SK-N-SH treated with all-trans-retinoic acid at 6 μM for 48 hours (cell line): ENCODE measurements around the gene FBXO24.

Experiments used
- PPARA ChIP-seq: fragments of 250-450 bp; sonication (Bioruptor Pico); IDR thresholded peaks from 2 replicates; pipeline ENCODE4 v1.5.0; 2020; ENCODE audit warnings: mild to moderate bottlenecking, borderline replicate concordance
- RARB ChIP-seq: fragments of 250-450 bp; sonication (Bioruptor Pico); IDR thresholded peaks from 2 replicates; pipeline ENCODE4 v1.8.0; 2021; ENCODE audit warnings: mild to moderate bottlenecking, moderate library complexity
- TOX ChIP-seq: fragments of 250-450 bp; sonication (Bioruptor Pico); IDR thresholded peaks from 2 replicates; pipeline ENCODE4 v1.8.0; 2021; ENCODE audit warnings: mild to moderate bottlenecking, moderate library complexity, borderline replicate concordance
- ZFP3 ChIP-seq: fragments of 250-450 bp; sonication (Bioruptor Pico); IDR thresholded peaks from 2 replicates; pipeline ENCODE4 v1.5.0; 2020; ENCODE audit warnings: mild to moderate bottlenecking, moderate library complexity
- ZNF8 ChIP-seq: fragments of 450-650 bp; formaldehyde crosslinking; IDR thresholded peaks from 2 replicates; pipeline ENCODE4 v1.5.0; 2020; ENCODE audit warnings: mild to moderate bottlenecking, moderate library complexity
- TF ChIP-seq, protein P1 (sequence below): fragments of 250-450 bp; sonication (Bioruptor Pico); IDR thresholded peaks from 2 replicates; pipeline ENCODE4 v1.5.1; 2020; ENCODE audit warnings: low read depth, mild to moderate bottlenecking, moderate library complexity
- TF ChIP-seq, protein P2 (sequence below): fragments of 250-450 bp; sonication (Bioruptor Pico); IDR thresholded peaks from 2 replicates; pipeline ENCODE4 v1.8.0; 2020; ENCODE audit warnings: mild to moderate bottlenecking, moderate library complexity, borderline replicate concordance
- TF ChIP-seq, protein P3 (sequence below): fragments of 250-450 bp; sonication (Bioruptor Pico); IDR thresholded peaks from 2 replicates; pipeline ENCODE4 v1.5.1; 2021; ENCODE audit warnings: mild to moderate bottlenecking, moderate library complexity

DNA sequence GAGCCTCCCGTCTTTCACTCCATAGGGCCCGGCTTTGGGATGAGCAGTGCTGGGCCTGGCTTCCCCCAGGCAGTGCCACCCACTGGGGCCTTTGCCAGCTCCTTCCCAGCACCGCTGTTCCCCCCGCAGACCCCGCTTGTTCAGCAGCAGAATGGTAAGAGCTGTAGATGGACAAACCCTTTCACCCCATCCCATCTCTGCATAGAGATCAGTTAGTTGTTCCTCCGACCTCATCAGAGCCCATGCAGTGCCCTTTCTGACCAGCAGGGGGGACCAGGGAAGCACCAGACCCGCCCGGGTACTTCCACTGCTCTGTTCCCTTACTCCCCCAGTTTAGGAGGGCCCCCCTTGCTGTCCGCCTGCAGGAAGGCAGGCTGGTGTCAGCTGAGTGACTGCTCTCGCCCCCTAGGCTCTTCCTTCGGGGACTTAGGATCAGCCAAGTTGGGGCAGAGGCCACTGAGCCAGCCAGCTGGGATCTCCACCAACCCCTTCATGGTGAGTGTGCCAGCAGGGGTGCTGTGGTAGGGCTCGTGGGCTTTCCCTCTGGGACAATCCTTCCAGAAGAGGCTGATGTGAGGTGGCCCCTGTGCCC lies 22.2 kb upstream of the FBXO24 start:
- no peak for TF ChIP-seq RARB (CRISPR knock-in tag)
- TF ChIP-seq PPARA (CRISPR knock-in tag): no peak
- TF ChIP-seq, protein P1, sequence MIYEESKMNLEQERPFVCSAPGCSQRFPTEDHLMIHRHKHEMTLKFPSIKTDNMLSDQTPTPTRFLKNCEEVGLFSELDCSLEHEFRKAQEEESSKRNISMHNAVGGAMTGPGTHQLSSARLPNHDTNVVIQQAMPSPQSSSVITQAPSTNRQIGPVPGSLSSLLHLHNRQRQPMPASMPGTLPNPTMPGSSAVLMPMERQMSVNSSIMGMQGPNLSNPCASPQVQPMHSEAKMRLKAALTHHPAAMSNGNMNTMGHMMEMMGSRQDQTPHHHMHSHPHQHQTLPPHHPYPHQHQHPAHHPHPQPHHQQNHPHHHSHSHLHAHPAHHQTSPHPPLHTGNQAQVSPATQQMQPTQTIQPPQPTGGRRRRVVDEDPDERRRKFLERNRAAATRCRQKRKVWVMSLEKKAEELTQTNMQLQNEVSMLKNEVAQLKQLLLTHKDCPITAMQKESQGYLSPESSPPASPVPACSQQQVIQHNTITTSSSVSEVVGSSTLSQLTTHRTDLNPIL (CRISPR knock-in tag): no peak
- TF ChIP-seq, protein P2, sequence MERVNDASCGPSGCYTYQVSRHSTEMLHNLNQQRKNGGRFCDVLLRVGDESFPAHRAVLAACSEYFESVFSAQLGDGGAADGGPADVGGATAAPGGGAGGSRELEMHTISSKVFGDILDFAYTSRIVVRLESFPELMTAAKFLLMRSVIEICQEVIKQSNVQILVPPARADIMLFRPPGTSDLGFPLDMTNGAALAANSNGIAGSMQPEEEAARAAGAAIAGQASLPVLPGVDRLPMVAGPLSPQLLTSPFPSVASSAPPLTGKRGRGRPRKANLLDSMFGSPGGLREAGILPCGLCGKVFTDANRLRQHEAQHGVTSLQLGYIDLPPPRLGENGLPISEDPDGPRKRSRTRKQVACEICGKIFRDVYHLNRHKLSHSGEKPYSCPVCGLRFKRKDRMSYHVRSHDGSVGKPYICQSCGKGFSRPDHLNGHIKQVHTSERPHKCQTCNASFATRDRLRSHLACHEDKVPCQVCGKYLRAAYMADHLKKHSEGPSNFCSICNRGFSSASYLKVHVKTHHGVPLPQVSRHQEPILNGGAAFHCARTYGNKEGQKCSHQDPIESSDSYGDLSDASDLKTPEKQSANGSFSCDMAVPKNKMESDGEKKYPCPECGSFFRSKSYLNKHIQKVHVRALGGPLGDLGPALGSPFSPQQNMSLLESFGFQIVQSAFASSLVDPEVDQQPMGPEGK (CRISPR knock-in tag): no peak
- TF ChIP-seq, protein P3, sequence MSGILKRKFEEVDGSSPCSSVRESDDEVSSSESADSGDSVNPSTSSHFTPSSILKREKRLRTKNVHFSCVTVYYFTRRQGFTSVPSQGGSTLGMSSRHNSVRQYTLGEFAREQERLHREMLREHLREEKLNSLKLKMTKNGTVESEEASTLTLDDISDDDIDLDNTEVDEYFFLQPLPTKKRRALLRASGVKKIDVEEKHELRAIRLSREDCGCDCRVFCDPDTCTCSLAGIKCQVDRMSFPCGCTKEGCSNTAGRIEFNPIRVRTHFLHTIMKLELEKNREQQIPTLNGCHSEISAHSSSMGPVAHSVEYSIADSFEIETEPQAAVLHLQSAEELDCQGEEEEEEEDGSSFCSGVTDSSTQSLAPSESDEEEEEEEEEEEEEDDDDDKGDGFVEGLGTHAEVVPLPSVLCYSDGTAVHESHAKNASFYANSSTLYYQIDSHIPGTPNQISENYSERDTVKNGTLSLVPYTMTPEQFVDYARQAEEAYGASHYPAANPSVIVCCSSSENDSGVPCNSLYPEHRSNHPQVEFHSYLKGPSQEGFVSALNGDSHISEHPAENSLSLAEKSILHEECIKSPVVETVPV (CRISPR knock-in tag): no peak
- TF ChIP-seq TOX (CRISPR knock-in tag): no peak
- TF ChIP-seq ZFP3 (CRISPR knock-in tag): no peak
- TF ChIP-seq ZNF8 (CRISPR knock-in tag): no peak
